Right lobe of liver (tissue), 6 donors: ENCODE results near the gene SPNS1. TPM values are rescaled to one million over a fixed set of nuclear protein-coding genes. Genes with fewer than 3 reads are reported as not detected.

Source experiments
- ATAC-seq, 4 donors: fragments of 200-7000 bp; cut with Tn5 transposase; one replicate each; pipeline ENCODE4 v1.9.1; 2020; ENCODE audit warnings: mild to moderate bottlenecking in 4 of 4, moderate library complexity in 4 of 4
- DNase-seq, 3 donors: peaks; one replicate each; pipeline ENCODE4 v3.0.0-alpha.2; 2020
- H3K27ac ChIP-seq, 3 donors: fragments of 200-600 bp; one replicate each; pipeline ENCODE4 v1.8.0; 2022
- H3K27me3 ChIP-seq, 2 donors: fragments of 200-600 bp; one replicate each; pipeline ENCODE4 v1.8.0; 2022
- H3K36me3 ChIP-seq, 4 donors: fragments of 200-600 bp; sonication (generic) in 1 of 4; one replicate each; pipeline versions ENCODE4 v1.5.1 to v1.8.0; 2017 to 2022; ENCODE audit warnings: control low read depth in 1 of 4
- H3K4me1 ChIP-seq, 4 donors: fragments of 200-600 bp; sonication (generic) in 1 of 4; one replicate each; pipeline versions ENCODE4 v1.5.1 to v1.8.0; 2017 to 2022; ENCODE audit warnings: control low read depth in 1 of 4
- H3K4me3 ChIP-seq, 3 donors: fragments of 200-600 bp; one replicate each; pipeline ENCODE4 v1.8.0; 2022
- H3K9me3 ChIP-seq, 4 donors: fragments of 200-600 bp; sonication (generic) in 1 of 4; one replicate each; pipeline versions ENCODE4 v1.5.1 to v1.8.0; 2017 to 2022; ENCODE audit warnings: control low read depth in 1 of 4
- CTCF ChIP-seq, 4 donors: fragments of 200-600 bp in 3 of 4; fragments of 450-650 bp in 1 of 4; IDR thresholded peaks; one replicate each; pipeline versions ENCODE4 v1.5.1 to v1.8.0; 2016 to 2022; ENCODE audit warnings: antibody characterized with exemption in 4 of 4, mild to moderate bottlenecking in 2 of 4
- POLR2A ChIP-seq: fragments of 450-650 bp; IDR thresholded peaks from one replicate; pipeline ENCODE4 v1.6.1; 2017; ENCODE audit warnings: antibody characterized with exemption, mild to moderate bottlenecking
- WGBS: methylation state at CpG from one replicate; pipeline ENCODE4 v1.1.6; 2018; ENCODE audit warnings: low coverage, low lambda C conversion rate; ENCODE audit not compliant: insufficient coverage; ENCODE audit errors: missing lambda C conversion rate; 5-methylcytosine and 5-hydroxymethylcytosine counted together
- intact Hi-C, 2 donors: fragments of 100-400 bp; cut with DNase I; formaldehyde crosslinking; loops; one replicate each; pipeline versions ENCODE4 v1.11.2 to v1.14.1; 2022
- total RNA-seq, 6 experiments: library from RNA; depleted of rRNA in 2 of 6; stranded (reverse); fragments of >200 nt in 2 of 6; fragmentation: NEBNext Ultra II Directional in 3 of 6; extraction: Animal tissue kit (Norgen Biotek cat#: 25700) in 3 of 6; gene quantifications; one replicate each; pipeline versions ENCODE4 v1.1.0 to v1.2.4, GENCODE V29; 2016 to 2023
- donor health status: DM: no; HTN: yes; CAD: no.
- donor health status: DM: no; HTN: no; CAD: no.
- donor health status: DM: no; HTN: no; CAD: no.
- donor health status: DM: no; HTN: yes; CAD: no.
- donor health status: DM: no; HTN: yes; CAD: no.

Gene SPNS1
- total RNA-seq, 6 experiments from 2014 or later, result 13.7 to 21.2 (median 17.7) TPM

- intact Hi-C loops, result loop anchor here in 1 of 2 donors (10.0 kb wide), 1 partner anchor 115 kb away; no protein-coding TSS in a partner anchor
- Histone ChIP-seq H3K4me3 (no peak overlapping the region), H3K4me1 (peaks cover 0 to 5% (median 0%) of the 10 kb centered on the region in 4 donors), H3K27me3 (no peaks in the 10 kb centered on the region), H3K9me3 (no peaks in the 10 kb centered on the region), H3K36me3 (no peaks in the 10 kb centered on the region), H3K27ac (no peak overlapping the region)
- ATAC-seq (no peak), DNase-seq (no peak)
- TF ChIP-seq POLR2A (no peak), CTCF (IDR thresholded peaks at IDR 0.05) (no peak)
- 88% methylated on average over 3 of the region's 3 CpGs for WGBS
These were observed 44.4 kb upstream of the SPNS1 start for GRCh38 chr16:28930203-28930602.

- TF ChIP-seq POLR2A (no peak), CTCF (IDR thresholded peaks at IDR 0.05) (no peak)
- intact Hi-C loops, result loop anchor here in 1 of 2 donors (10.0 kb wide), 1 partner anchor 116 kb away; no protein-coding TSS in a partner anchor
- no peak for DNase-seq
These were observed 43.9 kb upstream of the SPNS1 start for GRCh38 chr16:28930652-28931051.

GRCh38 chr16:28931801-28932225, 42.8 kb upstream of the SPNS1 start, which contains the start of gene CD19:
Gene CD19, plus strand, starts transcription at chr16:28931971. Its CDS starts 30 bp downstream, at chr16:28932001.
- no peak within 1 kb of the TSS for H3K4me3 ChIP-seq
- ATAC-seq (no peak), DNase-seq (no peak)
- 74% methylated on average over 4 of the region's 10 CpGs for WGBS
- no peaks in the 10 kb centered on the region for H3K4me1 ChIP-seq
- no peaks in the 10 kb centered on the region for H3K36me3 ChIP-seq
- TF ChIP-seq POLR2A (no peak), CTCF (IDR thresholded peaks at IDR 0.05) (no peak)
- H3K27ac ChIP-seq, result no peak within 1 kb of the TSS
- intact Hi-C loops, result loop anchor here in 1 of 2 donors (10.0 kb wide), 1 partner anchor 117 kb away; no protein-coding TSS in a partner anchor
- H3K27me3 ChIP-seq, result no peaks in the 10 kb centered on the region
- H3K9me3 ChIP-seq, result no peaks in the 10 kb centered on the region

More at GRCh38 chr16:28930652-28931051, 43.9 kb upstream of the SPNS1 start:
- Histone ChIP-seq H3K9me3 (no peaks in the 10 kb centered on the region), H3K27ac (no peak overlapping the region), H3K27me3 (no peaks in the 10 kb centered on the region), H3K4me3 (no peak overlapping the region), H3K4me1 (peaks cover 0 to 5% (median 0%) of the 10 kb centered on the region in 4 donors), H3K36me3 (no peaks in the 10 kb centered on the region)
- ATAC-seq, result no peak
- WGBS, result 27% methylated on average over 2 of the region's 3 CpGs

GRCh38 chr16:28932339-28933141, 42.0 kb upstream of the SPNS1 start:
- intact Hi-C loops, result loop anchor here in 1 of 2 donors (10.0 kb wide), 1 partner anchor 118 kb away; no protein-coding TSS in a partner anchor
- Histone ChIP-seq H3K27ac (no peak overlapping the region), H3K27me3 (no peaks in the 10 kb centered on the region), H3K4me3 (no peak overlapping the region), H3K36me3 (no peaks in the 10 kb centered on the region), H3K4me1 (no peaks in the 10 kb centered on the region), H3K9me3 (no peaks in the 10 kb centered on the region)
- TF ChIP-seq CTCF (IDR thresholded peaks at IDR 0.05) (no peak), POLR2A (no peak)
- ATAC-seq (no peak), DNase-seq (no peak)
- WGBS, result 59% methylated on average over 8 of the region's 20 CpGs
